Caco-2 (cell line): ENCODE data around the gene CCDC120. TPM values are rescaled to one million over a fixed set of nuclear protein-coding genes. Genes with fewer than 3 reads are reported as not detected.

Experiments
- BruUV-seq: library from RNA; stranded (reverse); fragments of 400-500 nt; replicated peaks from 2 replicates; lab custom pipeline; 2021; lab: Mats Ljungman, UMichigan
- CTCF ChIA-PET: fragments of 300-600 bp; sonication (Branson Sonifier 250); formaldehyde crosslinking; loops from one replicate; lab custom pipeline; 2022; ENCODE audit warnings: antibody characterized with exemption; lab: Charles Lee
- POLR2A ChIA-PET: fragments of 300-600 bp; sonication (Branson Sonifier 250); formaldehyde crosslinking; loops from one replicate; lab custom pipeline; 2022; ENCODE audit warnings: antibody characterized with exemption; lab: Charles Lee
- DNase-seq, 2 experiments: peaks; one replicate each; pipeline versions ENCODE4 v3.0.0 to v3.0.0-alpha.2; 2020 to 2022
- H3K27me3 ChIP-seq: replicated peaks from 2 replicates; pipeline ENCODE4 v1.6.0; 2011; ENCODE audit warnings: low read length; ENCODE audit not compliant: control insufficient read depth, insufficient read depth
- H3K36me3 ChIP-seq: 2 replicates; pipeline ENCODE4 v1.5.1; 2011; ENCODE audit warnings: low read length; ENCODE audit not compliant: control insufficient read depth, insufficient read depth
- H3K4me1 ChIP-seq: fragments of 250-450 bp; sonication (Bioruptor Pico); 2 replicates; pipeline ENCODE4 v1.5.1; 2020; ENCODE audit warnings: mild to moderate bottlenecking
- H3K4me3 ChIP-seq: 2 replicates; pipeline ENCODE4 v1.5.1; 2011; ENCODE audit warnings: low read depth, mild to moderate bottlenecking, control low read depth, low read length
- H3K9me3 ChIP-seq: fragments of 250-450 bp; sonication (Bioruptor Pico); 2 replicates; pipeline ENCODE4 v1.5.1; 2020; ENCODE audit warnings: mild to moderate bottlenecking, moderate library complexity
- H3K27ac Mint-ChIP-seq: one replicate; pipeline ENCODE4 v1.8.0; 2022; ENCODE audit warnings: mixed read lengths; ENCODE audit not compliant: unreplicated experiment
- H3K27me3 Mint-ChIP-seq: one replicate; pipeline ENCODE4 v1.8.0; 2022; ENCODE audit warnings: mixed read lengths; ENCODE audit not compliant: insufficient read depth, unreplicated experiment
- H3K36me3 Mint-ChIP-seq: one replicate; pipeline ENCODE4 v1.8.0; 2022; ENCODE audit warnings: mild to moderate bottlenecking, mixed read lengths; ENCODE audit not compliant: insufficient read depth, unreplicated experiment
- H3K4me1 Mint-ChIP-seq: one replicate; pipeline ENCODE4 v1.8.0; 2022; ENCODE audit warnings: low read depth, mixed read lengths; ENCODE audit not compliant: unreplicated experiment
- H3K4me3 Mint-ChIP-seq: one replicate; pipeline ENCODE4 v1.8.0; 2022; ENCODE audit warnings: mild to moderate bottlenecking, moderate library complexity, mixed read lengths; ENCODE audit not compliant: unreplicated experiment
- H3K9me3 Mint-ChIP-seq: one replicate; pipeline ENCODE4 v1.8.0; 2022; ENCODE audit warnings: mixed read lengths; ENCODE audit not compliant: unreplicated experiment
- intact Hi-C: fragments of 100-400 bp; cut with micrococcal nuclease; formaldehyde crosslinking; loops from one replicate; pipeline ENCODE4 v1.10.0; 2022; ENCODE audit not compliant: unreplicated experiment
- total RNA-seq: library from RNA; stranded (reverse); gene quantifications from 2 replicates; pipeline ENCODE4 v1.2.3, GENCODE V29; 2022
- TF ChIP-seq, protein P1 (sequence below), 2 experiments: fragments of 200-600 bp in 1 of 2; IDR thresholded peaks; 1 replicate in 1 of 2; 2 replicates in 1 of 2; pipeline versions ENCODE4 v1.5.1 to v1.8.0; 2011 to 2022; ENCODE audit warnings: antibody characterized with exemption in 1 of 2, control low read depth in 1 of 2, inconsistent platforms in 1 of 2, low read depth in 1 of 2, low read length in 1 of 2, mild to moderate bottlenecking in 1 of 2, moderate library complexity in 1 of 2; ENCODE audit not compliant: insufficient read depth in 1 of 2, severe bottlenecking in 1 of 2, unreplicated experiment in 1 of 2

The CCDC120 gene
- total RNA-seq, 1 experiment from 2014 or later = 16.7 TPM

DNA sequence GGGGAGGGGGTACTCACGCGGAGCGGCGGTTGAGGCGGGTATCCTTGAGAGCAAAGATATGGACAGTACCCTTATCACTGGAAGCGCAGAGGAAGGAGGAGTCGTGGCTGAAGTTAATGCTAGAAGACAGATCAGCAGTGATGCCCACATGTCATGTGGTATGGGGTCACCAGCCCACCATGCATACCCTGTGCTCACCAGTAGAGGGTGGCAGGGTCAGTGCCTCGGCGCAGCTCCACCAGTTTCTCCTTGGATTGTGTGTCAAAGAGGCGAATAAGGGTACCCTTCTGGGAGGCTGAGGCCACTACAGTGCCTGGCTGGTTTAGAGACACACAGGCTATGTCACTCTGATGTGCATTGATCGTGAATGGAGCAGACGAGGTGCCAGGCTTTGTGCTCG lies 16.5 kb downstream of the CCDC120 start:
- TF ChIP-seq, protein P1, sequence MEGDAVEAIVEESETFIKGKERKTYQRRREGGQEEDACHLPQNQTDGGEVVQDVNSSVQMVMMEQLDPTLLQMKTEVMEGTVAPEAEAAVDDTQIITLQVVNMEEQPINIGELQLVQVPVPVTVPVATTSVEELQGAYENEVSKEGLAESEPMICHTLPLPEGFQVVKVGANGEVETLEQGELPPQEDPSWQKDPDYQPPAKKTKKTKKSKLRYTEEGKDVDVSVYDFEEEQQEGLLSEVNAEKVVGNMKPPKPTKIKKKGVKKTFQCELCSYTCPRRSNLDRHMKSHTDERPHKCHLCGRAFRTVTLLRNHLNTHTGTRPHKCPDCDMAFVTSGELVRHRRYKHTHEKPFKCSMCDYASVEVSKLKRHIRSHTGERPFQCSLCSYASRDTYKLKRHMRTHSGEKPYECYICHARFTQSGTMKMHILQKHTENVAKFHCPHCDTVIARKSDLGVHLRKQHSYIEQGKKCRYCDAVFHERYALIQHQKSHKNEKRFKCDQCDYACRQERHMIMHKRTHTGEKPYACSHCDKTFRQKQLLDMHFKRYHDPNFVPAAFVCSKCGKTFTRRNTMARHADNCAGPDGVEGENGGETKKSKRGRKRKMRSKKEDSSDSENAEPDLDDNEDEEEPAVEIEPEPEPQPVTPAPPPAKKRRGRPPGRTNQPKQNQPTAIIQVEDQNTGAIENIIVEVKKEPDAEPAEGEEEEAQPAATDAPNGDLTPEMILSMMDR (IDR thresholded peaks at IDR 0.05; ENCODE audit: insufficient read depth in 1 of 2, low read depth in 1 of 2, low read length in 1 of 2, severe bottlenecking in 1 of 2, unreplicated experiment in 1 of 2) = no peak
- Mint-ChIP-seq H3K36me3 (peaks cover 17% of the 10 kb centered on the region), H3K27ac (no peak overlapping the region), H3K4me3 (no peak overlapping the region), H3K9me3 (no peaks in the 10 kb centered on the region), H3K4me1 (peaks cover 15% of the 10 kb centered on the region), H3K27me3 (no peaks in the 10 kb centered on the region)
- ChIA-PET POLR2A (no interaction called here), CTCF (no interaction called here)
- intact Hi-C loops = no loop called here
- no peaks in the 10 kb centered on the region for H3K4me1 ChIP-seq
- H3K4me3 ChIP-seq = no peak overlapping the region
- no peaks in the 10 kb centered on the region for H3K9me3 ChIP-seq
- no peaks in the 10 kb centered on the region for H3K36me3 ChIP-seq
- DNase-seq = no peak
- BruUV-seq = no TSS peak
- no peaks in the 10 kb centered on the region for H3K27me3 ChIP-seq

- CTCF ChIA-PET = no interaction called here
- Histone ChIP-seq H3K4me1 (no peaks in the 10 kb centered on the region), H3K4me3 (no peak overlapping the region), H3K9me3 (no peaks in the 10 kb centered on the region), H3K36me3 (no peaks in the 10 kb centered on the region), H3K27me3 (no peaks in the 10 kb centered on the region)
- TF ChIP-seq, protein P1 (IDR thresholded peaks at IDR 0.05; ENCODE audit: insufficient read depth in 1 of 2, low read depth in 1 of 2, low read length in 1 of 2, severe bottlenecking in 1 of 2, unreplicated experiment in 1 of 2) = no peak
- Mint-ChIP-seq H3K4me3 (no peak overlapping the region), H3K4me1 (peaks cover 12% of the 10 kb centered on the region), H3K27me3 (no peaks in the 10 kb centered on the region), H3K36me3 (peaks cover 12% of the 10 kb centered on the region), H3K27ac (no peak overlapping the region), H3K9me3 (no peaks in the 10 kb centered on the region)
- POLR2A ChIA-PET = no interaction called here
- BruUV-seq = no TSS peak
- intact Hi-C loops = no loop called here
- DNase-seq = no peak
These were observed 19.1 kb downstream of the CCDC120 start for GRCh38 chrX:49077941-49078340.

DNA sequence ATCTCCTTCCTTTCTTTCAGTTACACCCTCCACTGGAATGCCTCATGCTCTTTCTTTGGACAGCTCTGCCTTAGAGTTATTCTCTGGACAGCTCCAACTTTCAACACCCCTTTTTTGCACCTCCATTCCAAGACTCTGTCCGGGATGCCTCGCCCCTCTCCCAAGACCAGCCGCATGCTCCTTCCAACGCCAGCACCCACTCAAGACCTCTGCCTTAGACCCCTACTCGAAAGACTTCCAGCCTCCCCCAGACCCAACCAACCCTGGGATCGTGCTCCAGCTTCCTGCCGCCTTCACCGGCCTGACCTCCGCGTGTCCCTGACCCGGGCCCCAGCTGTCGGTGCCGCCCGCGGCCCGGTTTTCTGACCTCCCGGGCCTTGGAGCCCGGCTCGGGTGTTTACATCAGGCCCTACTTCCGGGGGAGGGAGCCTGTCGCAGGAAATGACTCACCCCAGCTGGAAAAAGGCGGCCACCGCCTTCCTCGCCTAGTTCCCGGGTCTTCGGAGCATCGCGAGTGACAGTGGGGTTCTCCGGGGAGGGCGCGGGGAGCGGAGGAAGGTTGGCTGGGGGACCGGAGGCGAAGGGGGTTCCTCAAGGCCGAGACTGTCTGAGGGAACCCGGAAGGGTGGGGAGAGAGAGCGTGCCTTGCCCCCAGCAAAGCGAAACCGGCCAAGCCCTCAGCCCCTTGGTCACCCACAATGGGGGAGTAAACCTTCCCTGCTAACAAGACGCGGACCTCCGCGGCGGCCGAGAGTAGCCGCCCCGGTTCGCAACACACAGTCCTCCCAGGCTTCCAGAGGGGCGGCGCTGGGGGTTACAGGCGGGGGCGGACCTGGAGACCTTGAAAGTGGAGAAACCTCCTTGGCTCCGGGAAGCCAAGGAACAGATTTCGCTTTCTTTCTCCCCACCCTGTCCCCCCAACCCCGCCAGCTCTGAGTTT lies 21.0 kb downstream of the CCDC120 start, which contains the start of gene WDR45:
WDR45 (minus strand) TSS at position 399 of the 940 bp plus-strand sequence. CDS start 1,792 bp downstream, outside the sequence.
- POLR2A ChIA-PET = interaction anchor here (0.6 kb wide), 1 partner anchor 10 kb away, joined by 5 read pairs; no protein-coding TSS in a partner anchor
- Histone ChIP-seq H3K4me3 (peak within 1 kb of the TSS; percentile 72), H3K4me1 (no peaks in the 10 kb centered on the region), H3K36me3 (no peaks in the 10 kb centered on the region), H3K9me3 (no peaks in the 10 kb centered on the region), H3K27me3 (no peaks in the 10 kb centered on the region)
- DNase-seq = peak; percentile 59 to 68
- Mint-ChIP-seq H3K27ac (peak within 1 kb of the TSS; percentile 75), H3K27me3 (no peaks in the 10 kb centered on the region), H3K4me1 (peaks cover 6% of the 10 kb centered on the region), H3K4me3 (peak within 1 kb of the TSS; percentile 92), H3K9me3 (no peaks in the 10 kb centered on the region), H3K36me3 (no peaks in the 10 kb centered on the region)
- intact Hi-C loops = no loop called here
- TSS peak; percentile 81 for BruUV-seq
- CTCF ChIA-PET = interaction anchor here (0.9 to 1.0 kb wide), 2 partner anchors 22 to 84 kb away, joined by 3 read pairs; no protein-coding TSS in a partner anchor
- TF ChIP-seq, protein P1 (IDR thresholded peaks at IDR 0.05; ENCODE audit: insufficient read depth in 1 of 2, low read depth in 1 of 2, low read length in 1 of 2, severe bottlenecking in 1 of 2, unreplicated experiment in 1 of 2) = no peak
